HEK293 (cell line): ENCODE measurements around the gene CTBP1.

Experiments
- CTCF ChIA-PET: fragments of 350-600 bp; formaldehyde crosslinking; extraction: SDS; loops from one replicate; lab custom pipeline; 2021; ENCODE audit warnings: antibody characterized with exemption; lab: Yijun Ruan, JAX
- POLR2A ChIA-PET: fragments of 300-600 bp; formaldehyde crosslinking; extraction: SDS; loops from one replicate; lab custom pipeline; 2020; ENCODE audit warnings: antibody characterized with exemption, inconsistent platforms; lab: Yijun Ruan, JAX
- H3K27ac ChIP-seq: fragments of 200-500 bp; sonication (Bioruptor generic); 2 replicates; pipeline ENCODE4 v1.5.1; 2014; ENCODE audit warnings: low read depth, low read length, control low read depth, inconsistent platforms; ENCODE audit errors: extremely low read depth
- H3K36me3 ChIP-seq, 2 experiments: fragments of 200-500 bp in 1 of 2; sonication (Bioruptor generic) in 1 of 2; 1 replicate in 1 of 2; 2 replicates in 1 of 2; pipeline ENCODE4 v1.5.1; 2014 to 2017; ENCODE audit warnings: inconsistent platforms in 2 of 2, low read length in 2 of 2; ENCODE audit not compliant: control insufficient read depth in 2 of 2, insufficient read depth in 1 of 2
- H3K4me1 ChIP-seq: fragments of 200-500 bp; sonication (Bioruptor generic); 2 replicates; pipeline ENCODE4 v1.5.1; 2014; ENCODE audit warnings: mild to moderate bottlenecking, low read length, inconsistent platforms; ENCODE audit not compliant: control insufficient read depth, insufficient read depth
- H3K4me3 ChIP-seq: 2 replicates; pipeline ENCODE4 v1.5.1; 2011; ENCODE audit warnings: low read depth, mild to moderate bottlenecking, control low read depth, low read length, moderate library complexity
- H3K9me3 ChIP-seq: fragments of 200-500 bp; sonication (Bioruptor generic); 2 replicates; pipeline ENCODE4 v1.5.1; 2014; ENCODE audit warnings: low read depth, low read length, inconsistent platforms; ENCODE audit not compliant: control insufficient read depth, insufficient read depth
- GLIS2 ChIP-seq: fragments of 450-650 bp; formaldehyde crosslinking; IDR thresholded peaks from 2 replicates; pipeline ENCODE4 v1.5.1; 2016; ENCODE audit warnings: missing biosample characterization, missing genetic modification characterization
- HOXC10 ChIP-seq: sonication (generic); formaldehyde crosslinking; IDR thresholded peaks from 2 replicates; pipeline ENCODE4 v1.8.1; 2023; ENCODE audit warnings: mild to moderate bottlenecking, missing genetic modification reagents
- IKZF3 ChIP-seq: fragments of 450-650 bp; IDR thresholded peaks from 2 replicates; pipeline ENCODE4 v1.5.0; 2018; ENCODE audit warnings: missing biosample characterization, mild to moderate bottlenecking, missing genetic modification characterization, moderate library complexity
- KLF1 ChIP-seq: fragments of 450-650 bp; formaldehyde crosslinking; IDR thresholded peaks from 2 replicates; pipeline ENCODE4 v1.5.1; 2016; ENCODE audit warnings: missing biosample characterization, missing genetic modification characterization
- SALL2 ChIP-seq: fragments of 450-650 bp; formaldehyde crosslinking; IDR thresholded peaks from 2 replicates; pipeline ENCODE4 v1.5.0; 2017; ENCODE audit warnings: missing biosample characterization, mild to moderate bottlenecking, missing genetic modification characterization, borderline replicate concordance
- ZFHX2 ChIP-seq: fragments of 450-650 bp; formaldehyde crosslinking; conservative IDR thresholded peaks from 2 replicates; pipeline ENCODE4 v1.5.1; 2016; ENCODE audit warnings: missing biosample characterization, missing genetic modification characterization
- ZFP69B ChIP-seq: fragments of 450-650 bp; formaldehyde crosslinking; IDR thresholded peaks from 2 replicates; pipeline ENCODE4 v1.5.1; 2016; ENCODE audit warnings: missing biosample characterization, missing genetic modification characterization
- ZNF184 ChIP-seq: fragments of 450-650 bp; IDR thresholded peaks from 2 replicates; pipeline ENCODE4 v1.5.1; 2018; ENCODE audit warnings: missing biosample characterization, mild to moderate bottlenecking, missing genetic modification characterization
- ZNF202 ChIP-seq: fragments of 450-650 bp; formaldehyde crosslinking; IDR thresholded peaks from 2 replicates; pipeline ENCODE4 v1.5.1; 2016; ENCODE audit warnings: missing biosample characterization, missing genetic modification characterization, borderline replicate concordance
- ZNF23 ChIP-seq: fragments of 450-650 bp; formaldehyde crosslinking; IDR thresholded peaks from 2 replicates; pipeline ENCODE4 v1.5.1; 2016; ENCODE audit warnings: missing biosample characterization, missing genetic modification characterization, borderline replicate concordance
- ZNF248 ChIP-seq: fragments of 450-650 bp; formaldehyde crosslinking; IDR thresholded peaks from 2 replicates; pipeline ENCODE4 v1.5.1; 2017; ENCODE audit warnings: missing biosample characterization, missing genetic modification characterization
- ZNF324 ChIP-seq: fragments of 450-650 bp; formaldehyde crosslinking; IDR thresholded peaks from 2 replicates; pipeline ENCODE4 v1.5.1; 2016; ENCODE audit warnings: missing biosample characterization, missing genetic modification characterization
- ZNF394 ChIP-seq: fragments of 450-650 bp; formaldehyde crosslinking; IDR thresholded peaks from 2 replicates; pipeline ENCODE4 v1.5.1; 2016; ENCODE audit warnings: missing biosample characterization, missing genetic modification characterization, mild to moderate bottlenecking, moderate library complexity, borderline replicate concordance
- ZNF433 ChIP-seq: fragments of 450-650 bp; formaldehyde crosslinking; IDR thresholded peaks from 2 replicates; pipeline ENCODE4 v1.5.1; 2016; ENCODE audit warnings: missing biosample characterization, missing genetic modification characterization, low read depth
- ZNF514 ChIP-seq: fragments of 450-650 bp; formaldehyde crosslinking; IDR thresholded peaks from 2 replicates; pipeline ENCODE4 v1.5.1; 2016; ENCODE audit warnings: missing biosample characterization, missing genetic modification characterization
- ZNF549 ChIP-seq: fragments of 450-650 bp; IDR thresholded peaks from 2 replicates; pipeline ENCODE4 v1.5.1; 2018; ENCODE audit warnings: missing biosample characterization, missing genetic modification characterization, mild to moderate bottlenecking, inconsistent platforms, moderate library complexity
- ZNF600 ChIP-seq: fragments of 450-650 bp; formaldehyde crosslinking; IDR thresholded peaks from 2 replicates; pipeline ENCODE4 v1.5.1; 2016; ENCODE audit warnings: missing biosample characterization, missing genetic modification characterization
- ZNF629 ChIP-seq: fragments of 450-650 bp; formaldehyde crosslinking; IDR thresholded peaks from 2 replicates; pipeline ENCODE4 v1.5.1; 2017; ENCODE audit warnings: missing biosample characterization, missing genetic modification characterization
- ZNF654 ChIP-seq: fragments of 450-650 bp; formaldehyde crosslinking; IDR thresholded peaks from 2 replicates; pipeline ENCODE4 v1.5.1; 2016; ENCODE audit warnings: low read depth, missing biosample characterization, missing genetic modification characterization
- ZNF660 ChIP-seq: fragments of 450-650 bp; IDR thresholded peaks from 2 replicates; pipeline ENCODE4 v1.5.1; 2018; ENCODE audit warnings: missing biosample characterization, mild to moderate bottlenecking, missing genetic modification characterization
- ZNF670 ChIP-seq: fragments of 450-650 bp; formaldehyde crosslinking; IDR thresholded peaks from 2 replicates; pipeline ENCODE4 v1.5.1; 2016; ENCODE audit warnings: missing biosample characterization, missing genetic modification characterization, low read depth
- TF ChIP-seq, protein P1 (sequence below): fragments of 450-650 bp; formaldehyde crosslinking; IDR thresholded peaks from 2 replicates; pipeline ENCODE4 v1.5.0; 2017; ENCODE audit warnings: missing biosample characterization, missing genetic modification characterization, borderline replicate concordance
- TF ChIP-seq, protein P2 (sequence below): fragments of 450-650 bp; formaldehyde crosslinking; IDR thresholded peaks from 2 replicates; pipeline ENCODE4 v1.5.1; 2016; ENCODE audit warnings: missing biosample characterization, missing genetic modification characterization
- TF ChIP-seq, protein P3 (sequence below): fragments of 450-650 bp; formaldehyde crosslinking; IDR thresholded peaks from 2 replicates; pipeline ENCODE4 v1.5.1; 2016; ENCODE audit warnings: missing biosample characterization, missing genetic modification characterization
- TF ChIP-seq, protein P4 (sequence below): fragments of 450-650 bp; formaldehyde crosslinking; IDR thresholded peaks from 2 replicates; pipeline ENCODE4 v1.5.1; 2017; ENCODE audit warnings: missing biosample characterization, missing genetic modification characterization
- TF ChIP-seq, protein P5 (sequence below): fragments of 450-650 bp; formaldehyde crosslinking; IDR thresholded peaks from 2 replicates; pipeline ENCODE4 v1.5.1; 2016; ENCODE audit warnings: missing biosample characterization, missing genetic modification characterization, low read depth

CTBP1 gene

DNA sequence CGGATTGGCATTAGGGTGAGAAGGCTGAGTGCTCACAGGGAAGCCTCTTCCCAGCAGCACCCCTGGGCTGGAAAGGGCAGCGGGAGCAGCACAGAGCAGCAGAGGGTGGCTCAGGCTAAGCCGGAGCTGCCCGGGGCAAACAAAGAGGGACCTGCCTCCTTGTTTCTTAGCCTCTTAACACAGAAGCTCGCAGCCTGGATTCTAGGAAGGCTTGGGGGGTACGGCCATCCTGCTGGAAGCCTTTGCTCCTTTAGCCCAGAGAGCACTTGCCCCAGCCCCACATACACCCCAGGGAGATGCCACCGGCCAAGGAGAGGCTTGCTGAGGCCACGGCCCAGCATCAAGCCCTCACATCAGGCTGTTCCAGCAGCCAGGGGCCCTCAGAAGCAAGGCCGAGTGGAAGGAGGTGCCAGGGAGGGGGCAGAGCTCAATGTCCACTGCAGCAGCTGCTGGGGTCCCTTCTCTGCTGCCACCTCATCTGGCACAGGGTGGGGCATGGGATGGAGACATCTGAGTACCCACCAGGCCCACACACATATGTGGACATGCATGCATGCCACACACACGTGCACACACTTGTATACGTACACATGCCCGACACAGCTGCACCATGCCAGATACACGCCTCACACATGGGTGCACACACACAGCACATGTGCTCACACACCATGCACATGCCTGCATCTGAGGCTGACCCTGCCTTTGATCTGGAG, 56.3 kb downstream of the CTBP1 start (continued):
- TF ChIP-seq ZNF660 (tag by site-specific recombination) = no peak
- no peak for TF ChIP-seq SALL2 (tag by site-specific recombination)

DNA sequence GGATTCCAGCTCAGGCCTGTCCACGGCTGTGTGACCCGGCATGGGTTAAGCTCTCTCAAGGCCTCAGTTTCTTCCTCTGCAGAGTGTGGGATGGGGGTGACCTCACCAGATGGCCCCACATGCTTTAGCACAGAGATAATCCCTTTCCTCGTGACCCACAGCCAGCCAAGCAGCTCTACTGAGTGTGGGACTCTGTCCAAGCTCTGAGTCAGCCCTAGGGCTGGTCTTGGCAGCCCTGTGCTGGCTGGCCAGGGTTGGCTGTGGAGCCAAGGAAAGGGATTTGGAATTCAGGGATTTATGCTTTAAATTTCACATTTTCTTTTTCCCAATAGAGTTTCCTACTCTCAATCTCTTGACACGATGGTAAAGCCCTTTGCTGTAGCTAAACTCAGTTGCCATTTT, 56.8 kb downstream of the CTBP1 start:
- ChIA-PET POLR2A (no interaction called here), CTCF (no interaction called here)
- H3K27ac ChIP-seq = no peak overlapping the region
- no peaks in the 10 kb centered on the region for H3K36me3 ChIP-seq
- H3K4me1 ChIP-seq = no peaks in the 10 kb centered on the region
- no peaks in the 10 kb centered on the region for H3K9me3 ChIP-seq
- no peak overlapping the region for H3K4me3 ChIP-seq
- TF ChIP-seq ZNF514 (no peak), ZNF248 (tag by site-specific recombination) (no peak), ZNF629 (tag by site-specific recombination) (0 out of 2 replicates have a peak, but pooled peaks have one; percentile 30), ZFP69B (tag by site-specific recombination) (peak; percentile 78), GLIS2 (0 out of 2 replicates have a peak, but pooled peaks have one; percentile 48), ZFHX2 (peak; percentile 40; the same call in 1 of the 2 replicates), ZNF324 (no peak), ZNF600 (tag by site-specific recombination) (0 out of 2 replicates have a peak, but pooled peaks have one; percentile 16)
- TF ChIP-seq, protein P1, sequence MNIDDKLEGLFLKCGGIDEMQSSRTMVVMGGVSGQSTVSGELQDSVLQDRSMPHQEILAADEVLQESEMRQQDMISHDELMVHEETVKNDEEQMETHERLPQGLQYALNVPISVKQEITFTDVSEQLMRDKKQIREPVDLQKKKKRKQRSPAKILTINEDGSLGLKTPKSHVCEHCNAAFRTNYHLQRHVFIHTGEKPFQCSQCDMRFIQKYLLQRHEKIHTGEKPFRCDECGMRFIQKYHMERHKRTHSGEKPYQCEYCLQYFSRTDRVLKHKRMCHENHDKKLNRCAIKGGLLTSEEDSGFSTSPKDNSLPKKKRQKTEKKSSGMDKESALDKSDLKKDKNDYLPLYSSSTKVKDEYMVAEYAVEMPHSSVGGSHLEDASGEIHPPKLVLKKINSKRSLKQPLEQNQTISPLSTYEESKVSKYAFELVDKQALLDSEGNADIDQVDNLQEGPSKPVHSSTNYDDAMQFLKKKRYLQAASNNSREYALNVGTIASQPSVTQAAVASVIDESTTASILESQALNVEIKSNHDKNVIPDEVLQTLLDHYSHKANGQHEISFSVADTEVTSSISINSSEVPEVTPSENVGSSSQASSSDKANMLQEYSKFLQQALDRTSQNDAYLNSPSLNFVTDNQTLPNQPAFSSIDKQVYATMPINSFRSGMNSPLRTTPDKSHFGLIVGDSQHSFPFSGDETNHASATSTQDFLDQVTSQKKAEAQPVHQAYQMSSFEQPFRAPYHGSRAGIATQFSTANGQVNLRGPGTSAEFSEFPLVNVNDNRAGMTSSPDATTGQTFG (tag by site-specific recombination) = no peak
- TF ChIP-seq, protein P2, sequence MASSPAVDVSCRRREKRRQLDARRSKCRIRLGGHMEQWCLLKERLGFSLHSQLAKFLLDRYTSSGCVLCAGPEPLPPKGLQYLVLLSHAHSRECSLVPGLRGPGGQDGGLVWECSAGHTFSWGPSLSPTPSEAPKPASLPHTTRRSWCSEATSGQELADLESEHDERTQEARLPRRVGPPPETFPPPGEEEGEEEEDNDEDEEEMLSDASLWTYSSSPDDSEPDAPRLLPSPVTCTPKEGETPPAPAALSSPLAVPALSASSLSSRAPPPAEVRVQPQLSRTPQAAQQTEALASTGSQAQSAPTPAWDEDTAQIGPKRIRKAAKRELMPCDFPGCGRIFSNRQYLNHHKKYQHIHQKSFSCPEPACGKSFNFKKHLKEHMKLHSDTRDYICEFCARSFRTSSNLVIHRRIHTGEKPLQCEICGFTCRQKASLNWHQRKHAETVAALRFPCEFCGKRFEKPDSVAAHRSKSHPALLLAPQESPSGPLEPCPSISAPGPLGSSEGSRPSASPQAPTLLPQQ (tag by site-specific recombination) = peak; percentile 92

DNA sequence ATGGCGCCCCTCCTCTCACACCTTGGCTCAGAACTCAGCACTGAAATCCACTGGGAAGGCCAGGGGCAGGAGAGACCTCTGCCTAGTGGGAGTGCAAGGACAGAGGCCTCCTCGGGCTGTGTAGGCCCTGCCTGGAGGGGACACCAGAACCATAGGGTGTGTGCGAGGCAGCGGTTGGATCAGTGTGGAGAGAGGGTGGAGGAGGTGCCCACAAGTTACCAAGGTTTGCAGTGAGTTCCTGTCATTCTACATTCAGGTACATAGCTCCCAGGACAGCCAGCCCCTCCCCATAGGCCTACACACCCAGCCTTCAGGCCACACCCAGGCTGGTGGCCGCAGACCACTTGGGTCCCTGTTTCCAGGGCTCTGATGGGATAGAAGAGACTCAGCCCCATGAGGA, 57.3 kb downstream of the CTBP1 start:
- CTCF ChIA-PET = no interaction called here
- Histone ChIP-seq H3K9me3 (no peaks in the 10 kb centered on the region), H3K4me1 (no peaks in the 10 kb centered on the region), H3K36me3 (no peaks in the 10 kb centered on the region), H3K27ac (no peak overlapping the region), H3K4me3 (no peak overlapping the region)
- POLR2A ChIA-PET = no interaction called here
- TF ChIP-seq, protein P3, sequence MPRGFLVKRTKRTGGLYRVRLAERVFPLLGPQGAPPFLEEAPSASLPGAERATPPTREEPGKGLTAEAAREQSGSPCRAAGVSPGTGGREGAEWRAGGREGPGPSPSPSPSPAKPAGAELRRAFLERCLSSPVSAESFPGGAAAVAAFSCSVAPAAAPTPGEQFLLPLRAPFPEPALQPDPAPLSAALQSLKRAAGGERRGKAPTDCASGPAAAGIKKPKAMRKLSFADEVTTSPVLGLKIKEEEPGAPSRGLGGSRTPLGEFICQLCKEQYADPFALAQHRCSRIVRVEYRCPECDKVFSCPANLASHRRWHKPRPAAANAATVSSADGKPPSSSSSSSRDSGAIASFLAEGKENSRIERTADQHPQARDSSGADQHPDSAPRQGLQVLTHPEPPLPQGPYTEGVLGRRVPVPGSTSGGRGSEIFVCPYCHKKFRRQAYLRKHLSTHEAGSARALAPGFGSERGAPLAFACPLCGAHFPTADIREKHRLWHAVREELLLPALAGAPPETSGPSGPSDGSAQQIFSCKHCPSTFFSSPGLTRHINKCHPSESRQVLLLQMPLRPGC = no peak
- no peak for TF ChIP-seq ZNF202 (tag by site-specific recombination)
- TF ChIP-seq KLF1 (tag by site-specific recombination) = no peak
- no peak for TF ChIP-seq ZNF654 (tag by site-specific recombination)
- TF ChIP-seq ZNF23 (tag by site-specific recombination) = no peak
- TF ChIP-seq, protein P4, sequence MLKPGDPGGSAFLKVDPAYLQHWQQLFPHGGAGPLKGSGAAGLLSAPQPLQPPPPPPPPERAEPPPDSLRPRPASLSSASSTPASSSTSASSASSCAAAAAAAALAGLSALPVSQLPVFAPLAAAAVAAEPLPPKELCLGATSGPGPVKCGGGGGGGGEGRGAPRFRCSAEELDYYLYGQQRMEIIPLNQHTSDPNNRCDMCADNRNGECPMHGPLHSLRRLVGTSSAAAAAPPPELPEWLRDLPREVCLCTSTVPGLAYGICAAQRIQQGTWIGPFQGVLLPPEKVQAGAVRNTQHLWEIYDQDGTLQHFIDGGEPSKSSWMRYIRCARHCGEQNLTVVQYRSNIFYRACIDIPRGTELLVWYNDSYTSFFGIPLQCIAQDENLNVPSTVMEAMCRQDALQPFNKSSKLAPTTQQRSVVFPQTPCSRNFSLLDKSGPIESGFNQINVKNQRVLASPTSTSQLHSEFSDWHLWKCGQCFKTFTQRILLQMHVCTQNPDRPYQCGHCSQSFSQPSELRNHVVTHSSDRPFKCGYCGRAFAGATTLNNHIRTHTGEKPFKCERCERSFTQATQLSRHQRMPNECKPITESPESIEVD (tag by site-specific recombination) = no peak
- no peak for TF ChIP-seq IKZF3
- TF ChIP-seq ZNF184 = no peak
- no peak for TF ChIP-seq ZNF394
- TF ChIP-seq ZNF670 (tag by site-specific recombination) = no peak
- no peak for TF ChIP-seq HOXC10
- no peak for TF ChIP-seq ZNF433
- no peak for TF ChIP-seq ZNF549
- TF ChIP-seq, protein P5, sequence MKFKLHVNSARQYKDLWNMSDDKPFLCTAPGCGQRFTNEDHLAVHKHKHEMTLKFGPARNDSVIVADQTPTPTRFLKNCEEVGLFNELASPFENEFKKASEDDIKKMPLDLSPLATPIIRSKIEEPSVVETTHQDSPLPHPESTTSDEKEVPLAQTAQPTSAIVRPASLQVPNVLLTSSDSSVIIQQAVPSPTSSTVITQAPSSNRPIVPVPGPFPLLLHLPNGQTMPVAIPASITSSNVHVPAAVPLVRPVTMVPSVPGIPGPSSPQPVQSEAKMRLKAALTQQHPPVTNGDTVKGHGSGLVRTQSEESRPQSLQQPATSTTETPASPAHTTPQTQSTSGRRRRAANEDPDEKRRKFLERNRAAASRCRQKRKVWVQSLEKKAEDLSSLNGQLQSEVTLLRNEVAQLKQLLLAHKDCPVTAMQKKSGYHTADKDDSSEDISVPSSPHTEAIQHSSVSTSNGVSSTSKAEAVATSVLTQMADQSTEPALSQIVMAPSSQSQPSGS = no peak
